Activated CD4-positive, alpha-beta T cell treated with anti-CD3 and anti-CD28 coated beads for 36 hours (primary cell): ENCODE results near the gene CCRL2. TPM values are rescaled to one million over a fixed set of nuclear protein-coding genes. Genes with fewer than 3 reads are reported as not detected.
"Not testable (repeated sequence)": the region's sequence is repeated elsewhere in the genome, so short reads cannot be mapped to it uniquely, and the experiment has no call there.

Experiments
- ATAC-seq: fragments of 200-7000 bp; cut with Tn5 transposase; one replicate; pipeline ENCODE4 v1.10.0; 2021; ENCODE audit warnings: mild to moderate bottlenecking, moderate library complexity
- CTCF ChIA-PET: fragments of 350-600 bp; sonication (Branson Sonifier 250); formaldehyde crosslinking; loops from one replicate; lab custom pipeline; 2021; ENCODE audit warnings: antibody characterized with exemption; lab: Charles Lee
- POLR2A ChIA-PET: fragments of 350-600 bp; sonication (Branson Sonifier 250); formaldehyde crosslinking; loops from one replicate; lab custom pipeline; 2021; ENCODE audit warnings: antibody characterized with exemption, inconsistent platforms; lab: Charles Lee
- DNase-seq: peaks from one replicate; pipeline ENCODE4 v3.0.0-alpha.2; 2020
- H3K27ac Mint-ChIP-seq: one replicate; pipeline ENCODE4 v1.8.0; 2021; ENCODE audit warnings: mixed read lengths
- H3K27me3 Mint-ChIP-seq: one replicate; pipeline ENCODE4 v1.8.0; 2021; ENCODE audit warnings: mixed read lengths
- H3K36me3 Mint-ChIP-seq: one replicate; pipeline ENCODE4 v1.8.0; 2021; ENCODE audit warnings: low read depth, mixed read lengths
- H3K4me1 Mint-ChIP-seq: one replicate; pipeline ENCODE4 v1.8.0; 2021; ENCODE audit warnings: mixed read lengths
- H3K4me3 Mint-ChIP-seq: one replicate; pipeline ENCODE4 v1.8.0; 2021; ENCODE audit warnings: mild to moderate bottlenecking, moderate library complexity, mixed read lengths
- H3K9me3 Mint-ChIP-seq: one replicate; pipeline ENCODE4 v1.8.0; 2021; ENCODE audit warnings: low read depth, mixed read lengths
- intact Hi-C, 2 experiments: fragments of 100-400 bp; cut with DNase I in 1 of 2; cut with micrococcal nuclease in 1 of 2; formaldehyde crosslinking; loops; one replicate each; pipeline versions ENCODE4 v1.14.2 to v1.15.1; 2022 to 2024; cut with DNase I, micrococcal nuclease
- total RNA-seq, 2 experiments: library from RNA; stranded (reverse); gene quantifications; one replicate each; pipeline ENCODE4 v1.2.3, GENCODE V29; 2021

Gene CCRL2
- total RNA-seq, 2 experiments from 2014 or later, result 1.0 to 1.3 TPM

DNA sequence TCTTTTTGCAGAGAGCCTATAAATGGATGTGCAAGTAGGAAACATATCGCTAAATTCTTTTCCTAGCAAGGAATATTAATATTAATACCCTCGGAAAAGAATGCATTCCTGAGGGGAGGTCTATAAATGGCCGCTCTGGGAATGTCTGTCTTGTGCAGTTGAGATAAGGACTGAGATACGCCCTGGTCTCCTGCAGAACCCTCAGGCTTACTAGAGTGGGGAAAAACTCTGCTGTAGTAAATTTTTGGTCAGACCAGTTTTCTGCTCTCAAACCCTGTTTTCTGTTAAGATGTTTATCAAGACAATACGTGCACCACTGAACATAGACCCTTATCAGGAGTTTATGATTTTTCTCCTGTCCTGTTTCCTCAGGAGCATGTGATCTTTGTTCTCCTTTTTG, 24.8 kb downstream of the CCRL2 start:
- POLR2A ChIA-PET, DNase-seq, H3K27ac Mint-ChIP-seq, H3K4me3 Mint-ChIP-seq, ATAC-seq, H3K27me3 Mint-ChIP-seq, H3K36me3 Mint-ChIP-seq, intact Hi-C loops, H3K4me1 Mint-ChIP-seq: not testable (repeated sequence)
- H3K9me3 Mint-ChIP-seq, result peaks cover 13% of the 10 kb centered on the region
- CTCF ChIA-PET, result interaction anchor here (0.6 kb wide), 1 partner anchor 491 kb away, joined by 3 read pairs; no protein-coding TSS in a partner anchor

DNA sequence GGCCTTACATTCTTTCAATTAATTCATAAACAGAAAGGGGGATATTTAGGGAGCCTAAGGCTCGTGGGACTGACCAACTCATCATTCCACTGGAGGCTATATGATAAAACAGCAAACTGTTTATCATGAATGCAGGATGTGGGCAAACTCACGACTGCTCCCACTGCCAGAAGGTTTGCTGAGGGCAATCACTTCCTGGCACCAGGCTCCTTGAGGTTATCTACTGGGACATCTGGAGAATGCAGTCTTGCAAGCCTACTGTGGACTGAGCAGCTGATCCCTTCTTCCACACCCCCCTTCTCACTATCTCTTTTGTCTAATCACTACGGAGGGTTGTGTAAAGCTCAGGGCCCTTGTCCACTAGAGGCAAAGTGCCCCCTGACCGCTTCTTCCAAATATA, 26.1 kb downstream of the CCRL2 start:
- CTCF ChIA-PET, result interaction anchor here (0.5 kb wide), 1 partner anchor 13 kb away, joined by 3 read pairs; no protein-coding TSS in a partner anchor
- DNase-seq, ATAC-seq, H3K36me3 Mint-ChIP-seq, H3K4me1 Mint-ChIP-seq, POLR2A ChIA-PET, H3K4me3 Mint-ChIP-seq, H3K27me3 Mint-ChIP-seq, H3K27ac Mint-ChIP-seq, intact Hi-C loops: not testable (repeated sequence)
- peaks cover 13% of the 10 kb centered on the region for H3K9me3 Mint-ChIP-seq

DNA sequence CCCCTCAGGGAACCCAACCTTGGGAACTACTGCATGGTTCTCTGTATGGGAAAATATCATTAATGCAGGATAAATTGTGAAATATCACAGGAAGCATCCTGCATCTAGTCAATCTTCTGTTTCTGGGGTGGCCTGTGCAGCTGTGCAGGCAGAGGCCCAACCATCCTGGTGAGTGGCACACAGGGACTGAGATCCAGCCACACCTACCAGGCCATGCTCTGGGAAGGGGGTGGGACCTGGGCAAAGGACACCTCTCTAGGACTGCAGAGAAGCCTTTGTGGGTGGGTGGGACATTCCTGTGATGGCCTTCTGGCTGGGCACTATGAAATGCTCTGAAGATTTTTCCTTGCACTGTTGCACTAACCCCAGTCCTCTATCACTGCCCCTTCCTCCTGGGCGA, 26.8 kb downstream of the CCRL2 start:
- H3K36me3 Mint-ChIP-seq, result no peaks in the 10 kb centered on the region
- no peaks in the 10 kb centered on the region for H3K27me3 Mint-ChIP-seq
- H3K4me3 Mint-ChIP-seq, result no peak overlapping the region
- H3K4me1 Mint-ChIP-seq, result no peaks in the 10 kb centered on the region
- H3K9me3 Mint-ChIP-seq, result peaks cover 13% of the 10 kb centered on the region
- intact Hi-C loops, result no loop called here
- DNase-seq (no peak), ATAC-seq (no peak)
- ChIA-PET POLR2A (no interaction called here), CTCF (interaction anchor here (0.5 kb wide), 1 partner anchor 14 kb away, joined by 3 read pairs; no protein-coding TSS in a partner anchor)
- H3K27ac Mint-ChIP-seq, result no peak overlapping the region

DNA sequence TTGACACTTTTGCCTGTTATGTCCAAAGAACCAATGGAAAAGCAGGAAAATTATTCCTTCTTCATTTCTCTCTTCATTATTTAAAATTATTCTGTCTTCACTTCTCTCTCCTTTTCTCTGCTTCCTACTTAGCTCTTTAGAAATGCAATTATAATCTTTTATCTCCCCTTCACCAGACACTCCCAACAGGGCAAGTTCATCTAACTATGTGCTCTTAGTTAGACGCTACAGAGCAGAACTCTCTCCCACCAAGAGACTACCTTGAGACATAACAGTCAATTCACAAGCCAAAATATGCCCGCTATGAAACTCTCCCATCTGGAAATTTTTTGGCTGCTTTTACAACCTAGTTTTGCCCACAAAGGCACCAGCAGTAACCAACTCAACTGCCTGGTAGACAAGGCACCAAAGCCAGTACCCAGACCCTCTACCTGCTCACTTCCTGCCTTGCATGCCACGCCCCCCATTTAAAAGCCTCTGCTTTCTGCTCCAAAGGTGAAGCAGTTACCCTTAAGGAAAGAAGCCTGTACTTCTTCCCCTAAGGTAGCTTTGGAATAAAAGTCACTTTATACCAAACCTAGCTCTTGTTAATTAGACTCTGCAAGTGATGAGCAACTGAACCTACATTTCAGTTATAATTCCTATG, 28.1 kb downstream of the CCRL2 start:
- no peak overlapping the region for H3K27ac Mint-ChIP-seq
- intact Hi-C loops, result no loop called here

DNA sequence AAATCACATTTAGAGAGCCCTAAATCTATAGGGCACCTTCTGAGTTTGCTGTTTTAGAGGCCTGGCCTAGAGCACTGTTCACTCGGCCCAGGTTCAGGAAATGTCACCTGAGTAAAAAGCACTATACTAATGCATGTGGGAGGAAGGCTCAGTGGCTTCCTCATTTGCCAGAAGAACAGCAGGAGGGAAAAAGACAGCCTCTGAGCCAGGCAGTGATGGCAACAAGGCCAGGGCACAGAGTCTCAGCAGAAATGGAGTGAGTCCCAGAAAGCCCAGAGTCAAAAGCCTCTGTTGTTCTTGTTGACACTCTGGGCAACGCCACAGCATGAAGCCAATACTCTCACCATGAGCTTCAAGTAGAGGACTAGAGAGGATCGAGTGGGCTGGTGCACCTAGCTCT, 31.8 kb downstream of the CCRL2 start:
- H3K36me3 Mint-ChIP-seq, result no peaks in the 10 kb centered on the region
- ATAC-seq (no peak), DNase-seq (no peak)
- H3K27me3 Mint-ChIP-seq, result no peaks in the 10 kb centered on the region
- POLR2A ChIA-PET, result no interaction called here
- no peak overlapping the region for H3K4me3 Mint-ChIP-seq
- H3K4me1 Mint-ChIP-seq, result peaks cover 19% of the 10 kb centered on the region
- intact Hi-C loops, result no loop called here
- no peak overlapping the region for H3K27ac Mint-ChIP-seq
- CTCF ChIA-PET, result interaction anchor here (0.7 to 0.8 kb wide), 2 partner anchors 13 to 267 kb away, joined by 3 read pairs; no protein-coding TSS in a partner anchor
- H3K9me3 Mint-ChIP-seq, result no peaks in the 10 kb centered on the region

More for the DNA sequence above, 28.1 kb downstream of the CCRL2 start:
- Mint-ChIP-seq H3K4me1 (no peaks in the 10 kb centered on the region), H3K27me3 (no peaks in the 10 kb centered on the region), H3K36me3 (no peaks in the 10 kb centered on the region), H3K9me3 (peaks cover 13% of the 10 kb centered on the region), H3K4me3 (no peak overlapping the region)
- DNase-seq, result no peak
- ATAC-seq, result no peak
- POLR2A ChIA-PET, result no interaction called here
- CTCF ChIA-PET, result no interaction called here

DNA sequence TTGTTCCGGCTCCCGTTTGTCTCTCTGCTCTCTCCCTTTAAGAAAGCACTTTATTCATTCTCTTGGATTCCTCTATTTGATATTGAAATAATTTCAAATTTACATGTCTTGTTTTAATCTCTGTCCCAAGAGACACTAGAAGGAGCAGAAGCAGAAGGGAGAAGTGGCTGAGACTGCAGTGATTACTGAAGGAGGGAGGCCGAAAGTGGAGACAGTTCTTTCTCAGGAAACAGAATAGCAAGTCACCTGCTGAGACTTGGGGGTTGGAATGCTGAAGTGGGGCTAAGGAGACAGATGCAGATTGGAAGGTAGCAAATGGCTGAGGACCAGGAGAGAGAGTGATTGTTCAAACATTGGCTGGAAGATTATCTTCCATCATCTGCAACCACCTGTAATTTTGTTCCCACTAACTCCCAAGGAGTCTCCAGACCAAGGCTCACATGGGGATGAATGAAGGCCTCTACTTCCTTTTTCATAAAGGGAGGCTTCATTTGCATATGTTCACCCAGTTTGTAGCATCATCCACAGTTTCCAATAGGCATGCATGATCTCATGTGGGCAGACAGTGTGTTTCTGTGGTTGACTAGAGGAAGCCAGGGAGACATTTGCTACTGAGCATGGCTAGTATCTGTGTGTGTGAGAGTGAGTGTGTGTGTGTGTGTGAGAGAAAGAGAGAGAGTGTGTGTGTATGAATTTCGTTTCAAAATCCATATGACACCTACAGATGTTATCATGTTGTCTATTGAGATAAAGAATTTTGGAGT, 33.7 kb downstream of the CCRL2 start:
- ATAC-seq, result peak; percentile 99
- ChIA-PET POLR2A (no interaction called here), CTCF (interaction anchor here (0.6 kb wide), 1 partner anchor 164 kb away, joined by 3 read pairs; no protein-coding TSS in a partner anchor)
- DNase-seq, result peak; percentile 55
- H3K36me3 Mint-ChIP-seq, result no peaks in the 10 kb centered on the region
- no peaks in the 10 kb centered on the region for H3K27me3 Mint-ChIP-seq
- no peak overlapping the region for H3K27ac Mint-ChIP-seq
- no peak overlapping the region for H3K4me3 Mint-ChIP-seq
- H3K4me1 Mint-ChIP-seq, result peaks cover 19% of the 10 kb centered on the region
- intact Hi-C loops, result no loop called here
- H3K9me3 Mint-ChIP-seq, result no peaks in the 10 kb centered on the region

DNA sequence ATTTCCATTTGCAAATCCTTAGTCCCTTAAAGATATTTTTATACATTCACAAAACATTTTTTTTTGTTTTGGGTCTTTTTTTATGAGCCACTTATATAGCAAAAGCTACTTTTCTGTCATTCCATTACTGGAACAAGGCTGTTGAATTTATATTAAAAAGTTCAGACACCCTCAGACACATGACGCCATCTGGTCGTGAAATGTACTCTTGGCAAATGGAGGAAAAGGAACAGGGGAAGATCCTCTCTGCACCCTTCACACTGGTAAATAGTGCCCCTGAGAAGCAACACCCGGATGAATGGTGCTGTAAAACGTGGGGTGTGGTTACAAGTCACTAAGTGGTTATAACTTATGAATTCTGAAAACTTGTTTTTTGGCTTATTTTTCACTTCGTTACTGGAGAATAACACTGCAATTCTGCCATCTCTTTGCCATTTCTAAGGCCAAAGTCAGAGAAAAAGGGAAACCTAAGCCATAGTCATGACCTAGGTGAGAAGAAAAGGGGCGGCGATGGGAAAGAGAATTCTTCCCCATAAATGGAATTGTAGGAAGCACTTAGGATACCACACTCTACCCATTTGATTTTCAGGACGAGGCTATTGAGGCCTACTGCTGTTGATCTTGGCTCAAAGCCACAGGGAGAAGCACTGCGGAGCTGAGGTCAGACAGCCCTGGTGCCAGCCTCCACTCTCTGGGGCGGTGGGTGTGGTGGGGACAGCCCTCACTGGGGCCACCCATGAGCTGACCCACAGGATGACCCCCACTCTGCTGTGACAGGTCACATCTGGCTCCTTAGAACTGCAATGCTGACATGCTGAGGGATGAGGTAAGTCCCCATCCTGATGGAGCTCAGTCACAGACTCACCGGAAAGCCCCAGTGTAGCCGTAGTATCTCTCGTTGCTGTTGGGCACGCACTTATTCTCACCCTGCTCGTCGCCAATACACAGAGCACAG, 35.8 kb downstream of the CCRL2 start:
- Mint-ChIP-seq H3K4me1 (peaks cover 19% of the 10 kb centered on the region), H3K27me3 (no peaks in the 10 kb centered on the region), H3K36me3 (no peaks in the 10 kb centered on the region), H3K4me3 (no peak overlapping the region), H3K9me3 (no peaks in the 10 kb centered on the region), H3K27ac (no peak overlapping the region)
- ATAC-seq, result no peak
- intact Hi-C loops, result no loop called here
- CTCF ChIA-PET, result interaction anchor here (0.6 to 0.7 kb wide), 2 partner anchors 59 to 226 kb away, joined by 3 read pairs; no protein-coding TSS in a partner anchor
- no peak for DNase-seq
- POLR2A ChIA-PET, result interaction anchor here (0.6 kb wide), 1 partner anchor 1156 kb away, joined by 8 read pairs; no protein-coding TSS in a partner anchor

DNA sequence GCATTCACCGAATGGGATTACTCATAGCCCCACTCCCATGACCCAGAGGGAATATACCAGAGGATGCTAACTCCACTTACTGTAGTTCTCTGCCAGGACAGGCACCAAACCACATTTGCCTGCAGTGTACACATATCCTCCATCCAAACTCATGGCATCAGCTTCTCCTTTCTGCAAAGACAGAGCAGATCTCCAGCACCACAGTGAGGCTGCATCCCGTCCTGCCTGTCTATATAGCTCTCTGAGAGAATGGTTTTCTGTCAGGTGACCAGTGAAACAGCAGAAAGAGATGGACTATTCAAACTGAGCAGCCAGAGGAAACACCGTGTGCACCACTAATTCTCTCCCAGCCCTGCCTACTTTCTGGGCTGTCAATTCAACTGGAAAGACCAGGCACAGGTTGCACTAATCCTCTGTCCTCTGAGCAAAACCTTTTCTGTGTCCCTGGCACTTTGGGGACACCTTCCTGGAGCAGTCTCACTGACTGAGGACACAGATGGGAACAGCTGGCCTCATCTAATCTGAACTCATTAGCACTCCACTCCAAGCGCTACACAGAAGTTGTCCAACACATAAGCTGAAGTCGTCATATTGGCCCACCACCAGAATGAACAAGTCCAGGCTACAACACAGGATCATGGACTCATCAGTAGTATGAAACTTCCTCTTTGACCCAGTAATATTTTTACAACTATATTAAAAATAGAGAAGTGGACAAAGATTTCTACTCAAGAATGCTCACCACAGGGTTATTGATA, 40.3 kb downstream of the CCRL2 start:
- H3K27me3 Mint-ChIP-seq, result peaks cover 8% of the 10 kb centered on the region
- CTCF ChIA-PET, result no interaction called here

DNA sequence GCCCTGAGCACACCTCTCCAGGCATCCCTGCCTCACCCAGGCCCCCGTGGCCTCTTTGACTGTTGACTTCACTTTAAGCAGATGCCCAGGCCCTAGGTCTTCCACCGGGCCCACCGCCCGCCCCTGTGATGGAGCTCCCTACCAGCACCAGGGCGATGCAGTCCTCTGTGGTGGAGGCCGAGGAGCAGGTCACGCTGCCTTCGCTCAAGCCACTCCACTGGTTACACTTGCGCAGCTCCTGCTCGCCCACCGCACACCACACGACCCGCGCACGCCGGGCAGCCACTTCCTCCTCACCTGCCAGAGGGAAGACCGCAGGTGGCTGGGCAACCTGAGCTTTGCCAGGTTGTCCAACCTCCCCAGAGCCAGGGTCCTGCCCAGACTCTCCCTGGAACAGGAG, 41.7 kb downstream of the CCRL2 start:
- POLR2A ChIA-PET, result no interaction called here
- DNase-seq, result no peak
- H3K4me1 Mint-ChIP-seq, result no peaks in the 10 kb centered on the region
- intact Hi-C loops, result no loop called here
- no peaks in the 10 kb centered on the region for H3K36me3 Mint-ChIP-seq
- H3K27ac Mint-ChIP-seq, result no peak overlapping the region
- ATAC-seq, result no peak
- CTCF ChIA-PET, result interaction anchor here (0.6 kb wide), 2 partner anchors 65 to 597 kb away, joined by 3 to 4 read pairs; no protein-coding TSS in a partner anchor
- H3K9me3 Mint-ChIP-seq, result no peaks in the 10 kb centered on the region
- H3K4me3 Mint-ChIP-seq, result no peak overlapping the region
- H3K27me3 Mint-ChIP-seq, result peaks cover 13% of the 10 kb centered on the region

More for the DNA sequence above, 40.3 kb downstream of the CCRL2 start:
- intact Hi-C loops, result no loop called here
- Mint-ChIP-seq H3K36me3 (no peaks in the 10 kb centered on the region), H3K4me1 (no peaks in the 10 kb centered on the region), H3K9me3 (no peaks in the 10 kb centered on the region), H3K4me3 (no peak overlapping the region), H3K27ac (no peak overlapping the region)
- no peak for ATAC-seq
- no peak for DNase-seq
- POLR2A ChIA-PET, result no interaction called here

DNA sequence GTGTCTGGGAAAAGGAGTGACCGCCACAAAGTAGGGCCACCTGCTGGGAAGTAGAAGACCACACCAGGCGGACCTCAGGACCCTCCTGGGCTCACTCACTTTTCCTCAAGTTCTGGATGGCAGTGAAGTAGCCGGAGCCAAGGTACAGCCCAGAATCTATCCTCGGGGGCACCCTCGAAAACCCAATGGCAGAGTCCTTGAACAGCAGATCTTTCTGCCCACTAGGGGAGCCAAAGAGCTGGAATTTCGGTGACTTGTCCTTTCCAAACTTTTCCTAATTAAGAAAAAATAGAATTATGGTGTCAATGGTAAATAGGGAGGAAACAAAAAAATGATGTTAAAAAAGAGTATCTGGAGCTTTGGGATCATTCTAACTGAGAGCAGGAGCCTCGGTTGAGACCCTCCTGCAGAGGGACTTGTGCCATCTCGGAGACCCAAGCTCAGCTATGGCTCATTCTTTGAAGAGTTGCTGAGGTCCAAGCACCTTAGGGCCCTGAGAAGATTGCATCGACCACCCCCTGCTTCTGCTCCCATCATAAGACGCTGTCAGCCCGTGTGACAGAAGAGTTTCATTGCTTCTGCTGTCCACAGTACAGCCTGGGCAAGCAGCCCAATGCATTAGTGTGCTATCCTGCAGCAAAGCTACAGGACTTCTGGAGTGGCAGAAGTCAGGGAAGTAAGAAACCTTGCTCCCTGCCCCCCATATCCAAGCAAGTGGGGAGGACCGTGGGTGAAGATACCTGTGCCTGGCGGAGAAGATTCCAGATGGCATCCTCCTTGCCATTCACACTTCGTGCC, 42.9 kb downstream of the CCRL2 start:
- intact Hi-C loops, result no loop called here
- no peaks in the 10 kb centered on the region for H3K4me1 Mint-ChIP-seq
- no peaks in the 10 kb centered on the region for H3K36me3 Mint-ChIP-seq
- no peak overlapping the region for H3K4me3 Mint-ChIP-seq
- H3K9me3 Mint-ChIP-seq, result no peaks in the 10 kb centered on the region
- ATAC-seq (no peak), DNase-seq (no peak)
- H3K27ac Mint-ChIP-seq, result no peak overlapping the region
- peaks cover 14% of the 10 kb centered on the region for H3K27me3 Mint-ChIP-seq
- CTCF ChIA-PET, result interaction anchor here (0.6 to 1.4 kb wide), 8 partner anchors 19 to 210 kb away, joined by 3 to 5 read pairs (median 3); no protein-coding TSS in a partner anchor
- POLR2A ChIA-PET, result interaction anchor here (0.6 kb wide), 1 partner anchor 25 kb away, joined by 3 read pairs; no protein-coding TSS in a partner anchor
